Body of pancreas (tissue), 4 donors: Measurements from ENCODE around the gene TNIP2. TPM values are rescaled to one million over a fixed set of nuclear protein-coding genes. Genes with fewer than 3 reads are reported as not detected.
A peak's percentile ranks its signal among the peaks of the same experiment; 100 is the strongest.

Experiments
- ATAC-seq: fragments of 150-250 bp; one replicate; pipeline ENCODE4 v1.9.1; 2016
- DNase-seq, 4 donors: peaks; one replicate each; pipeline ENCODE4 v3.0.0-alpha.2; 2019
- H3K27ac ChIP-seq, 4 donors: fragments of 200-600 bp; sonication (generic); 1 replicate in 3 of 4; 2 replicates in 1 of 4; pipeline versions ENCODE4 v1.5.1 to v1.6.1; 2016 to 2019; ENCODE audit warnings: mild to moderate bottlenecking in 1 of 4, mixed read lengths in 1 of 4, moderate library complexity in 1 of 4
- H3K27me3 ChIP-seq, 2 donors: fragments of 200-600 bp; sonication (generic); one replicate each; pipeline ENCODE4 v1.6.0; 2016; ENCODE audit warnings: mild to moderate bottlenecking in 1 of 2
- H3K36me3 ChIP-seq, 2 donors: fragments of 200-600 bp; sonication (generic); replicated peaks in 1 of 2; 2 replicates each; pipeline ENCODE4 v1.5.1; 2016; ENCODE audit warnings: low read depth in 2 of 2; ENCODE audit not compliant: insufficient read depth in 1 of 2
- H3K4me1 ChIP-seq: fragments of 200-600 bp; sonication (generic); one replicate; pipeline ENCODE4 v1.6.0; 2016
- H3K4me3 ChIP-seq, 2 donors: fragments of 200-600 bp; sonication (generic); 1 replicate in 1 of 2; 2 replicates in 1 of 2; pipeline ENCODE4 v1.5.1; 2016 to 2019
- H3K9me3 ChIP-seq, 3 donors: fragments of 200-600 bp; sonication (generic); 1 replicate in 2 of 3; 2 replicates in 1 of 3; pipeline ENCODE4 v1.5.1; 2016
- CTCF ChIP-seq, 7 experiments: fragments of 450-650 bp in 4 of 7; fragments of 200-600 bp in 3 of 7; sonication (generic) in 3 of 7; IDR thresholded peaks; one replicate each; pipeline ENCODE4 v1.5.1; 2016 to 2019; ENCODE audit warnings: antibody characterized with exemption in 7 of 7
- POLR2A ChIP-seq, 3 donors: fragments of 450-650 bp; IDR thresholded peaks; one replicate each; pipeline ENCODE4 v1.6.1; 2016; ENCODE audit warnings: antibody characterized with exemption in 3 of 3, mild to moderate bottlenecking in 2 of 3
- WGBS, 2 donors: methylation state at CpG; one replicate each; pipeline ENCODE4 v1.1.5; 2017; 5-methylcytosine and 5-hydroxymethylcytosine counted together
- intact Hi-C: fragments of 100-400 bp; cut with DNase I; formaldehyde crosslinking; loops from one replicate; pipeline ENCODE4 v1.15.1; 2023
- total RNA-seq, 2 donors: library from RNA; depleted of rRNA; stranded (reverse); fragments of >200 nt; gene quantifications; one replicate each; pipeline ENCODE4 v1.1.0, GENCODE V29; 2016

The TNIP2 gene
- total RNA-seq, 2 donors from 2014 or later = 39.7 to 75.8 TPM

DNA sequence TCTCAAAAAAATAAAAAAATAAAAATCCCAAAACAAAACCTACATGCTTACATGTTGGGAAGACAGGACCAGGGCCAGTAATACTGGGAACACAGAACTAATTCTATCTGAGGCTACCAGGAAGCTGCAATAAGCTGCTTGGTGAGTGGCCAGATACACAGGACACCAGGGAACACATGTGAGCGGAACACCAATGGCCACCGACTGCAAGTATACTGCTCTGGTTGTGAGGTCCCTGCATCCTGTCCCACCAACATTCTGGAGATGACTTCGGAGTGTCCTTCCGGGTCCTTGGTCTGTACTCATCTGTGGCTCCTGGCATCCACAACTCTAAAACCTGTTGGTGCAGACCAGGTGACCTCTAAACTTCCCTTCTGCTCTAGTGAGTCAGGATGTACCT lies 2.7 kb downstream of the TNIP2 start:
- ATAC-seq (no peak), DNase-seq (no peak)
- no peaks in the 10 kb centered on the region for H3K36me3 ChIP-seq
- WGBS, 2 donors = 82 to 91% methylated on average over 4 of the region's 4 CpGs
- peaks cover 24% of the 10 kb centered on the region for H3K4me1 ChIP-seq
- no peaks in the 10 kb centered on the region for H3K9me3 ChIP-seq
- intact Hi-C loops = no loop called here
- H3K27me3 ChIP-seq = no peaks in the 10 kb centered on the region
- no peak overlapping the region for H3K27ac ChIP-seq
- no peak for TF ChIP-seq CTCF (IDR thresholded peaks at IDR 0.05)
- no peak for TF ChIP-seq POLR2A (IDR thresholded peaks at IDR 0.05)
- no peak overlapping the region for H3K4me3 ChIP-seq

DNA sequence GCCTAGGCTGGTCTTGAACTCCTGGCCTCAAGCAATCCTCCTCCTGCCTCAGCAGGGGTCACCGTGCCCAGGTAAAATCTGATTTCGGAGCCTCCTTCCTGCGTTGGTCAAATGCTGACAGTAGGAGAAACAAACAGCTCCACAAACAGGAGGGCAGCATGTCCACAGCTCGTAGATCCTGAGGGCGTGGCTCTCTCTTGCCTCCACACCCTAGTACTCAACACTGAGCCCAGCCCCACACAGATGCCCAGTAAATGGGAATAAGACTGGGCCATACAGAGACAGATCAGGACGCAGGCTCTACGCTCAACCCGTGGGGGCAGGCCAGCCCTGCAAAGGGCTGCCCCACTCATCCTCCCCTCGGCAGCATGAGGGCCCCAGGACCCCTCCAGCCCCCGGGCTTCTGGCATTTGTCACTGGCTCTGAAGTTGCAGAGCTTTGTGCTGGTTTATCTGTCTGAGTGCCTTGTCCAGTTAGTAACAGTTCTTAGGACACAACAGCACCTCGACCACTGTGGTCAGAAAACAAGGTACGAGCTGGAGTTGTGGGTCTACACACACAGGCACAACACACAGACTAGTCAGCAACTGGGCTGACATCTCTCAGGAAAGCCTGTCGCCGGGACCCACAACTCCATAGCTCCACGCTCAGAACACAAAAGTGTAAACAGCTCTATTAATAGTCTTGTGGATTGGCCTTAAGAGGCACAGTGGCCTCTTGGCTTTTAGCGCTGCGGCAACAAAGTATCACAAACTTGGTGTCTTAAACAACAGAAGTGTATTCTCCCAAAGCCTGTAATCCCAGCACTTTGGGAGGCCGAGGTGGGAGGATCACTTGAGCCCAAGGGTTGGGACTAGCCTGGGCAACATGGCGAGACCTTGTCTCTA lies 5.2 kb downstream of the TNIP2 start:
- 87 to 91% methylated on average over 16 to 19 of the region's 19 CpGs for WGBS, 2 donors
- Histone ChIP-seq H3K9me3 (no peaks in the 10 kb centered on the region), H3K4me3 (no peak overlapping the region), H3K27ac (no peak overlapping the region), H3K27me3 (no peaks in the 10 kb centered on the region), H3K4me1 (peaks cover 16% of the 10 kb centered on the region), H3K36me3 (peaks cover 9 to 11% of the 10 kb centered on the region in 2 donors)
- TF ChIP-seq CTCF (IDR thresholded peaks at IDR 0.05) = no peak
- TF ChIP-seq POLR2A (IDR thresholded peaks at IDR 0.05) = no peak
- DNase-seq (no peak), ATAC-seq (no peak)
- intact Hi-C loops = no loop called here

DNA sequence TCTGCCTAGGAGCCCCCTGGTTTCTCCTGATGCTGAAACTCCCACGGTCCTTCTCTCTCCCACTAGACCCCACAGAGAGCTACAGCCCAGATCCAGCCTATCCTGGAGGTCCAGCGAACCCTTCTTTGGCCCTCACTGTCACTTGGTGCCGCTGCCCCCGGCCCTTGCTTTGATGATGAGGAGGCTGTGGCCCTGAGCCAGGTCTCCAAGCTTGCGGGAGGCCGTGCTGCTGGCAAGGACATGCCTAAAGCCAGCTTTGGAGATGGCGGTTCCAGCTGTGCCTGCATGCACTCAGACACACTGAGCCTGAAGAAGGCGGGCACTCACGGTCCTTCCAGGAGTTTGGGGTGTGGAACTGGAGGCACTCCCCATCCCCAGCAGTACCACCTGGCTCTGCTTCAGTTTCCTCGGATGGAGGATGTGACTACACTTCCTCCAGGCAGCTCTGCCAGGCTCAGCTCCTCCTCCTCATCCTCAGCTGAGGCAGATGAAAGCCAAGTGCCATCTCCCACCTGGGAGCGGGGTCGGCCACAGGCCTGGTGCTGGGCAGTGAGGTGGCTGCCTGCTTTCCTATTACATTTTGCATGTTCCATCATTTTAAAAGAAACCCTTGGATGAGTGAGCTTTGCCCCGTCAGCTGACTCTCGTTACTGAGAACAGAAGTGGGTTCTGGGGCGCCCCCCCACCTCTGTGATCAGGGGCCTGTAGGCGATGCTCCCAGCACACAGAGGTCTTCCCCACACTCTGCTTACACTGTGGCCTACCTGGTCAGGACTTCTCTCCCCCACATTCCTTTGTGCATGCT lies 9.0 kb downstream of the TNIP2 start:
- 85 to 100% methylated on average over 2 to 16 of the region's 16 CpGs for WGBS, 2 donors
- ATAC-seq (no peak), DNase-seq (no peak)
- TF ChIP-seq CTCF (IDR thresholded peaks at IDR 0.05) (no peak), POLR2A (IDR thresholded peaks at IDR 0.05) (no peak)
- peak overlapping the region in 1 of 4 donors; percentile 58 for H3K27ac ChIP-seq
- peaks cover 9 to 28% of the 10 kb centered on the region in 2 donors for H3K36me3 ChIP-seq
- no peak overlapping the region for H3K4me3 ChIP-seq
- H3K9me3 ChIP-seq = no peaks in the 10 kb centered on the region
- no peaks in the 10 kb centered on the region for H3K4me1 ChIP-seq
- intact Hi-C loops = no loop called here
- no peaks in the 10 kb centered on the region for H3K27me3 ChIP-seq

DNA sequence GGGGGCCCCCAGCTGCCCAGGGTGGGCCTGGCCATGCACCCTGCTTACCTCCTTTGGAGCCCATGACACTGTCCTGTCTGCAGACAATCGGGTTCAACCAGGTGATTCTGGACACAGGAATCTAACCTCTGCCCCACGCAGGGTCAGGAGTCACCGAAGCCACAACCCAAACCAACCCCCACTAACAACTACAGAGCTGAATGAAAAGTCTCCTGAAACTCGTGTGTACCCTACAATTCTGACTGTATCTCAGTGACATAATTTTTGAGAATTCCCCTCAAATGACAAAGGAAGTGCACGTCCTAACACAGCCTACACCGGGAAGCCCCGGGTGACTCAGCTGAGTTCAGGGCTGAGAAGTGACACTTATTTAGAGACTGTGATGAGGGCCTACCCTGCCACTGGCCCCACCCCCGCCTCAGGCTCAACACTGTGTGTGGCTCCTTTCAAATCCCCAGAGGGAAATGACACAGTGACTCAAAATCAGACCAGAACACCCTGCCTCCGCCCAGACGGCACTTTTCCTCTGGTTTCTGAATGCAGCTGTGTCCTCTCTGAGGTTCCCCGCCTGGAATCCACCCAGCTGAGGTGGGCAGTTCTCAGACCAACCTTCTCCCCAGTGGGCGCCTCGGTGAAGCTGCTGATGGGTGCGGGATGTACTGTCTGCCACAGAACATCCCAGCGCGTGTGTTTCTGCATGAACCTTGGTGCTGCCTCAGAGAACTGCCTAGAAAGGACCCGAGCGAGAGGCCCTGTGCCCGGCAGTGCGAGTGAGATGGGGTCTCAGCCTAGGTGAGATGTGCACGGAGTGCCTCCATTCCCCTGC lies 9.9 kb downstream of the TNIP2 start:
- peak in 1 of 4 donors; percentile 54 for DNase-seq

More for the DNA sequence above, 9.9 kb downstream of the TNIP2 start:
- H3K4me1 ChIP-seq = no peaks in the 10 kb centered on the region
- 67 to 72% methylated on average over 4 to 21 of the region's 21 CpGs for WGBS, 2 donors
- H3K4me3 ChIP-seq = no peak overlapping the region
- peak; percentile 62 for ATAC-seq
- TF ChIP-seq CTCF (IDR thresholded peaks at IDR 0.05) (no peak), POLR2A (IDR thresholded peaks at IDR 0.05) (no peak)
- intact Hi-C loops = no loop called here
- H3K27ac ChIP-seq = peak overlapping the region in 1 of 4 donors; percentile 58
- no peaks in the 10 kb centered on the region for H3K27me3 ChIP-seq
- H3K36me3 ChIP-seq = peaks cover 9 to 28% of the 10 kb centered on the region in 2 donors
- H3K9me3 ChIP-seq = no peaks in the 10 kb centered on the region
